ENCODE data around the gene WIF1. TPM values are rescaled to one million over a fixed set of nuclear protein-coding genes. Genes with fewer than 3 reads are reported as not detected.

WIF1 gene
- total RNA-seq, 4 donors from 2014 or later, result 0.85 TPM; not detected in 3

DNA sequence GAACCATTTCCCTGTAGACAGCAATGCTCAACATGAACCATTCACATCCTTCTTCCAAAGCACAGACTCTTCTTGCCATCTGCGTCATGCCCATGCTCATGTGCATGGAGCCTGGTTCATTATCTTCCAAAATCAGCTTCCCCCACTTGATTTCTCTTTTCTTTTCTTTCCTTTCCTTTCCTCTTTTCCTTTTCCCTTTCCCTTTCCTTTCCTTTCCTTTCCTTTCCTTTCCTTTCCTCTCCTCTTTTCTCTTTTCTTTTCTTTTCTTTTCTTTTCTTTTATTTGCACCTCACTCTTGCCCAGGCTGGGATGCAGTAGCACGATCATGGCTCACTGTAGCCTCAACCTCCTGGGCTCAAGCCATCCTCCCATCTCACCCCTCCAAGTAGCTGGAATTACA lies 37.5 kb downstream of the WIF1 start:
- Histone ChIP-seq H3K9me3 (no peaks in the 10 kb centered on the region), H3K27me3 (no peaks in the 10 kb centered on the region), H3K4me1 (no peaks in the 10 kb centered on the region), H3K27ac (no peak overlapping the region), H3K36me3 (no peaks in the 10 kb centered on the region), H3K4me3 (no peak overlapping the region)
- TF ChIP-seq POLR2A (IDR thresholded peaks at IDR 0.05), result no peak
- TF ChIP-seq, protein P1, sequence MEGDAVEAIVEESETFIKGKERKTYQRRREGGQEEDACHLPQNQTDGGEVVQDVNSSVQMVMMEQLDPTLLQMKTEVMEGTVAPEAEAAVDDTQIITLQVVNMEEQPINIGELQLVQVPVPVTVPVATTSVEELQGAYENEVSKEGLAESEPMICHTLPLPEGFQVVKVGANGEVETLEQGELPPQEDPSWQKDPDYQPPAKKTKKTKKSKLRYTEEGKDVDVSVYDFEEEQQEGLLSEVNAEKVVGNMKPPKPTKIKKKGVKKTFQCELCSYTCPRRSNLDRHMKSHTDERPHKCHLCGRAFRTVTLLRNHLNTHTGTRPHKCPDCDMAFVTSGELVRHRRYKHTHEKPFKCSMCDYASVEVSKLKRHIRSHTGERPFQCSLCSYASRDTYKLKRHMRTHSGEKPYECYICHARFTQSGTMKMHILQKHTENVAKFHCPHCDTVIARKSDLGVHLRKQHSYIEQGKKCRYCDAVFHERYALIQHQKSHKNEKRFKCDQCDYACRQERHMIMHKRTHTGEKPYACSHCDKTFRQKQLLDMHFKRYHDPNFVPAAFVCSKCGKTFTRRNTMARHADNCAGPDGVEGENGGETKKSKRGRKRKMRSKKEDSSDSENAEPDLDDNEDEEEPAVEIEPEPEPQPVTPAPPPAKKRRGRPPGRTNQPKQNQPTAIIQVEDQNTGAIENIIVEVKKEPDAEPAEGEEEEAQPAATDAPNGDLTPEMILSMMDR (IDR thresholded peaks at IDR 0.05), result no peak
- DNase-seq, result no peak

DNA sequence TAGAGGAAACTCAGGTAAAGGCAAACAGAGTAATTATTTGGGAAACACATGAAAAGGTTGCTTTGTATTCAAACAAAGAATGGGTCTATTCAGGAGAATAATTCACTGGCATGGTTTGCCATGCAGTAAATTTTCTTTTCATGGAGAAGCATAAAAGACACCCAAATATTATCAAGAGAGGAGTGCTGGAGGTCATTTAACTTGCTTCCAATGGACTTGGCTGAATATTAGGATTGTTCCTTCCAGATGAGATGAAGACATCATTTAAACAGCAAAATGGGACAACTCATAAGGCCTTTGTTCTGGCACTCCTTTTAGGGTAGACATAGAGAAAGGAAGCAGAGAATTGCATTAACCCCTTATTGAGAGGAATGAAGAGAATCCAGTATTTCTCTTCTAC lies 38.7 kb downstream of the WIF1 start:
- no peak for DNase-seq
- no peaks in the 10 kb centered on the region for H3K4me1 ChIP-seq
- H3K9me3 ChIP-seq, result no peaks in the 10 kb centered on the region
- no peaks in the 10 kb centered on the region for H3K36me3 ChIP-seq
- H3K4me3 ChIP-seq, result no peak overlapping the region
- H3K27me3 ChIP-seq, result no peaks in the 10 kb centered on the region
- no peak overlapping the region for H3K27ac ChIP-seq
- TF ChIP-seq POLR2A (IDR thresholded peaks at IDR 0.05), result no peak
- TF ChIP-seq, protein P1 (IDR thresholded peaks at IDR 0.05), result no peak

DNA sequence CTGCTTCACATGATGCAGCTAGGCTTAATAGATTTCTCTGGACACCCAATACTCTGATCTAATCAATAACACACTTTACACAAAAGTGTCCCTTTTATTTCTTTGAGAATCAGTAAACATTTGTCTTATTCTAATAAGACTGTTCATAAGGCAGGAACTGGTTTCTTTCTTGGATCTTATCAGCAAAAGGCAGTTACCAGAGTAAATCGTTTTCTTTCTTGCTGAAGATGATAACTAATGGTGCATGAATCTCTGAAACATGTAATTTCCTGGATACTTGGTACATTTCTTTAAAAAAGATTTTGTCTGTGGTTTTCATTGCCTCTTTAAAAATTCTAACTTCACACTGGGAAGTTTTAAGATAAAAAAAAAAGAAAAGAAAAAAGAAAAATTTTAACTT lies 39.6 kb downstream of the WIF1 start:
- no peaks in the 10 kb centered on the region for H3K27me3 ChIP-seq
- H3K4me3 ChIP-seq, result no peak overlapping the region
- no peak for DNase-seq
- no peaks in the 10 kb centered on the region for H3K36me3 ChIP-seq
- no peak for TF ChIP-seq POLR2A (IDR thresholded peaks at IDR 0.05)
- TF ChIP-seq, protein P1 (IDR thresholded peaks at IDR 0.05), result no peak
- no peaks in the 10 kb centered on the region for H3K9me3 ChIP-seq
- H3K27ac ChIP-seq, result no peak overlapping the region
- no peaks in the 10 kb centered on the region for H3K4me1 ChIP-seq

DNA sequence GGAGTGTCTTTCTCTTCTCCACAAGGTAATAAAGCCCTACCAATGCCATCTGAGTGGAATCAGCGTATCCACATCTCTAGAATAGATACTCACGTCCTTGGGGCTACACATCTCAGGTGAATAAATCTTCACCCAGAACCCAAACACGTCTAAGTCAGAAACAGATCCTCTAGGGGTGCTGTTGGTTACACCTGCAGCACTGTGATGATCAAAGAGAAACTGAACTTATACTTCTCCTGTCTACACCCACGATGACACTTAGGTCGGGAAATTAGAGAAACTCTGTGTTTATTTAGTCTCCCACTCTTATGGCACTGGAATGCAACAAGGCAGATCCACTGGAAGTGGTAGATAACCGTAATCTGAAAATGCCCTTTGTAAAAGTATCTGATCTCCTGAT lies 46.2 kb downstream of the WIF1 start:
- Histone ChIP-seq H3K27ac (no peak overlapping the region), H3K4me3 (no peak overlapping the region), H3K36me3 (no peaks in the 10 kb centered on the region), H3K27me3 (no peaks in the 10 kb centered on the region), H3K9me3 (no peaks in the 10 kb centered on the region), H3K4me1 (no peaks in the 10 kb centered on the region)
- DNase-seq, result no peak
- TF ChIP-seq, protein P1 (IDR thresholded peaks at IDR 0.05), result peak in 2 of 6 experiments; percentile 25 to 28
- TF ChIP-seq POLR2A (IDR thresholded peaks at IDR 0.05), result no peak

DNA sequence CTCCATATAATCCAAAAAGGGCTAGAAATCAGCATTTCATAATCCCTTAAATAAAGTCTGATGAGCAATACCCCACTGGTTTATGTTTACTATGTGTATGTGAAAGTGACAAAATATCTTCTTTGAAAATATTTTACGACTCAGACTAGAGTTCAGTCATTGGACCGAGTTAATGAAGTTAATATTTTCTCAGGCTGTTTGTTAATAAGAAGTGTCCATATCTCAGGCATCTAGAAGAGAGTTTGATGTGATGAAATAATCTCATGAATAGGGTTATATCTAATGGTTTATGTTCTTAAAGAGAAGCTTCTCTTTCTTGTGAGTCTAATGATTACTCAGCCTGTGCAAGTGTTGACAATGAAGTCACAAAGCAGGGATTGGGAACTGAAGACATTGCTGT lies 51.8 kb downstream of the WIF1 start:
- Histone ChIP-seq H3K27ac (no peak overlapping the region), H3K27me3 (no peaks in the 10 kb centered on the region), H3K36me3 (no peaks in the 10 kb centered on the region), H3K9me3 (no peaks in the 10 kb centered on the region), H3K4me3 (no peak overlapping the region), H3K4me1 (no peaks in the 10 kb centered on the region)
- no peak for DNase-seq
- TF ChIP-seq, protein P1 (IDR thresholded peaks at IDR 0.05), result no peak
- TF ChIP-seq POLR2A (IDR thresholded peaks at IDR 0.05), result no peak

DNA sequence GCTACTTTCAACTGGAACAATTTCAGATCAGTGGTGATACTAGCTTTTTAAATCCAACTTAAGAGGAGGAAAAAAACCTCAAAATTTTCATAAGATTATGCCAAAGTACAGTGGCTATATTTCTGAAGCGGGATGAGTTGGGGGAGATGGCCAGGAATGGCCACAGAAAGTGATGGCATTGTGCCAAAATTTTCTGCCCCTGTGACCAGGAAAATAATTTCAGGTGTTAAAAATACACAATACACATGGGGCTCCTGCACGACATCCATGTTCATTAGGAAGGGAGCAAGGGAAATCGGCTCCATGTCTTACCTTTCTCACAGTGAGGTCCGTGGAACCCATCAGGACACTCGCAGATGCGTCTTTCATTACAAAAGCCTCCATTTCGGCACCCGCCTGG lies 53.7 kb downstream of the WIF1 start:
- no peak overlapping the region for H3K4me3 ChIP-seq
- no peak for DNase-seq
- H3K27ac ChIP-seq, result no peak overlapping the region
- no peaks in the 10 kb centered on the region for H3K4me1 ChIP-seq
- no peak for TF ChIP-seq POLR2A (IDR thresholded peaks at IDR 0.05)
- TF ChIP-seq, protein P1 (IDR thresholded peaks at IDR 0.05), result no peak
- no peaks in the 10 kb centered on the region for H3K36me3 ChIP-seq
- H3K9me3 ChIP-seq, result no peaks in the 10 kb centered on the region
- no peaks in the 10 kb centered on the region for H3K27me3 ChIP-seq

Data from Peyer's patch (tissue), 4 donors.